Stimulated activated memory B cell treated with anti-CD40 and anti-IgM and Interleukin-4, amounts not matched to agents 10 μg/mL and 1 μg/mL and 100 μg/mL, for 72 hours (primary cell): ENCODE measurements around the gene MYH11.
"Not testable (repeated sequence)": the region's sequence is repeated elsewhere in the genome, so short reads cannot be mapped to it uniquely, and the experiment has no call there.

Experiments used
- ATAC-seq: fragments of 150-1000 bp; cut with Tn5 transposase; 2 replicates; pipeline ENCODE4 v1.10.0; 2021
- H3K27ac Mint-ChIP-seq: one replicate; pipeline ENCODE4 v1.8.0; 2022; ENCODE audit warnings: mild to moderate bottlenecking, mixed read lengths
- H3K27me3 Mint-ChIP-seq: one replicate; pipeline ENCODE4 v1.8.0; 2022; ENCODE audit warnings: mixed read lengths
- H3K36me3 Mint-ChIP-seq: one replicate; pipeline ENCODE4 v1.8.0; 2022; ENCODE audit warnings: mixed read lengths
- H3K4me1 Mint-ChIP-seq: one replicate; pipeline ENCODE4 v1.8.0; 2022; ENCODE audit warnings: mixed read lengths
- H3K4me3 Mint-ChIP-seq: one replicate; pipeline ENCODE4 v1.8.0; 2022; ENCODE audit warnings: mild to moderate bottlenecking, moderate library complexity, mixed read lengths
- H3K9me3 Mint-ChIP-seq: one replicate; pipeline ENCODE4 v1.8.0; 2022; ENCODE audit warnings: mixed read lengths

The MYH11 gene

DNA sequence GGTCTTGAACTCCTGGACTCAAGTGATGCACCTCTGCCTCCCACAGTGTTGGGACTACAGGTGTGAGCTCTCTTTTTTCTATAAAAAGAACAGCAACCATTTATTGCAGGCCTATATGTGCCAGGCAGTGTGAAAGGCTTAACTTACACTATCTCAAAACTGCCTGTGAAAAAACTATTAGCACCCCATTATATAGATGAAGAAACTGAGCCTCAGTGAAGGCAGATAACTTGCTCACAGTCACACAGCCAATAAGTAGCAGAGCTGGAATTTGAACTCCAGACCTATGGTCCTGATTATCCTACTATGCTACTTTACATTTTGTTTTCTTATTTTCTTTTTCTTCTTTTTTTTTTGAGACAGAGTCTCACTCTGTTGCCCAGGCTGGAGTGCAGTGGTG is 191.7 kb downstream of the MYH11 start:
- no peak for ATAC-seq
- H3K36me3 Mint-ChIP-seq: peaks cover 46% of the 10 kb centered on the region
- no peak overlapping the region for H3K27ac Mint-ChIP-seq
- H3K9me3 Mint-ChIP-seq: no peaks in the 10 kb centered on the region
- peaks cover 33% of the 10 kb centered on the region for H3K4me1 Mint-ChIP-seq
- H3K4me3 Mint-ChIP-seq: no peak overlapping the region
- no peaks in the 10 kb centered on the region for H3K27me3 Mint-ChIP-seq

- Mint-ChIP-seq H3K27ac (peak overlapping the region; percentile 8), H3K9me3 (no peaks in the 10 kb centered on the region), H3K4me3 (no peak overlapping the region), H3K36me3 (peaks cover 56% of the 10 kb centered on the region), H3K27me3 (no peaks in the 10 kb centered on the region), H3K4me1 (peaks cover 72% of the 10 kb centered on the region)
- no peak for ATAC-seq
These were observed 196.6 kb downstream of the MYH11 start for GRCh38 chr16:15660203-15660601.

DNA sequence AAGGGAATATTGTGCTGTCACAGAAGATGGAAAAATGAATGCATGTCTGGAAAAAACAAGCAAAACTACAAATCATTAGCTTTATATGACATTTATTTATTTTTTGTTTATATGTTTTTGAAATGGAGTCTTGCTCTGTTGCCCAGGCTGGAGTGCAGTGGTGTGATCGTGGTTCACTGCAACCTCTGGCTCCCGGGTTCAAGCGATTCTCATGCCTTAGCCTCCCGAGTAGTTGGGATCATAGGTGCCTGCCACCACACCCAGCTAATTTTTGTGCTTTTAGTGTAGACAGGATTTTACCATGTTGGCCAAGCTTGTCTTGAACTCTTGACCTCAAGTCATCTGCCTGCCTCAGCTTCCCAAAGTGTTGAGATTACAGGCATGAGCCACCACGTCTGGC is 198.3 kb downstream of the MYH11 start:
- Mint-ChIP-seq H3K9me3 (no peaks in the 10 kb centered on the region), H3K27me3 (no peaks in the 10 kb centered on the region), H3K4me3 (peak overlapping the region; percentile 54), H3K4me1 (peaks cover 81% of the 10 kb centered on the region), H3K27ac (peak overlapping the region; percentile 8), H3K36me3 (peaks cover 57% of the 10 kb centered on the region)
- no peak for ATAC-seq

DNA sequence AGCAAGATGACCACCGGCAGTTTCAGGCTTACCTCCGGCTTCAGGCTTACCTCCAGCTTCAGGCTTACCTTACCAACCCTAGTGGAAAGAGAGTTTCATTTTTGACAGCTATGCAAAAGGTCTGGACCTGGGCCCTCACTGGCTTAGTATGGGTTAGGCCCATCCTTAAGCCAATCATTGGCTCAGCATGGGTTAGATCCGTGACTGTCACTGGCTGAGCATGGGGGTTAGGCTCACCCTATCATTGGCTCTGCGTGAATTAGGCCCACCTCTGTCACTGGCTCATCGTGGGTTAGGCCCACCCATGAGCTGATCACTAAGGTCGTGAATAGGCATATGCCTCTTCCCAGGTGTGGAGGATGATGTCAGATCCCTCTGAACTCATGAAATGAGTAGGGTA is 198.7 kb downstream of the MYH11 start:
- Mint-ChIP-seq H3K4me3 (no peak overlapping the region), H3K36me3 (peaks cover 53% of the 10 kb centered on the region), H3K9me3 (no peaks in the 10 kb centered on the region), H3K27ac (peak overlapping the region; percentile 8), H3K4me1 (peaks cover 81% of the 10 kb centered on the region), H3K27me3 (no peaks in the 10 kb centered on the region)
- peak; percentile 66 for ATAC-seq

DNA sequence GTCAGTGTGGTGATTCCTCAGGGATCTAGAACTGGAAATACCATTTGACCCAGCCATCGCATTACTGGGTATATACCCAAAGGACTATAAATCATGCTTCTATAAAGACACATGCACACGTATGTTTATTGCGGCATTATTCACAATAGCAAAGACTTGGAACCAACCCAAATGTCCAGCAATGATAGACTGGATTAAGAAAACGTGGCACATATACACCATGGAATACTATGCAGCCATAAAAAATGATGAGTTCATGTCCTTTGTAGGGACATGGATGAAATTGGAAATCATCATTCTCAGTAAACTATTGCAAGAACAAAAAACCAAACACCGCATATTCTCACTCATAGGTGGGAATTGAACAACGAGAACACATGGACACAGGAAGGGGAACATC is 201.3 kb downstream of the MYH11 start:
- not testable (repeated sequence) for H3K27ac Mint-ChIP-seq, H3K9me3 Mint-ChIP-seq, H3K27me3 Mint-ChIP-seq, ATAC-seq, H3K4me3 Mint-ChIP-seq
- peaks cover 71% of the 10 kb centered on the region for H3K4me1 Mint-ChIP-seq
- H3K36me3 Mint-ChIP-seq: peaks cover 42% of the 10 kb centered on the region

- Mint-ChIP-seq H3K36me3 (peaks cover 39% of the 10 kb centered on the region), H3K27me3 (no peaks in the 10 kb centered on the region), H3K9me3 (no peaks in the 10 kb centered on the region), H3K27ac (no peak overlapping the region), H3K4me1 (peaks cover 64% of the 10 kb centered on the region), H3K4me3 (no peak overlapping the region)
- no peak for ATAC-seq
These were observed 202.2 kb downstream of the MYH11 start for GRCh38 chr16:15654591-15654990.

DNA sequence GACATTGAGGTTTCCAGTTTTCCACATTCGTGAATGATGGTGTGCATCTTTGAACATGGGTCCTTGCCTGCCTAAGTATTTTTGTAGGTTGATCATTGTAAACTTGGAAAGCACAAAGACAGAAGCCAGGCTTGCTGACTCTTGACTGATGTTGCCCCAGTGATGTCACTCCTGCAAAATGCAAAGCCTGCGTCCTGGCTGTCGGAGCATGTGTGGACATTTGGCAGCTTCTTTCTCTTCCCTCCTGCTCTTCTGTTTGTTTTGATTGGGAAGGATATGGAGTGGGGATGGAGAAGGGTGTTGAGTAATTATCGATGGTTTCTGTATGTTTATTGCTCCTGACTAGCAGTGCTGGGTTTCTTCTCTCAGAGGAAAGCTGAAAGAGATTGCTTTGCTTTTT is 203.6 kb downstream of the MYH11 start:
- peak overlapping the region; percentile 97 for H3K4me3 Mint-ChIP-seq
- H3K36me3 Mint-ChIP-seq: peaks cover 38% of the 10 kb centered on the region
- peak overlapping the region; percentile 22 for H3K27ac Mint-ChIP-seq
- H3K27me3 Mint-ChIP-seq: no peaks in the 10 kb centered on the region
- H3K4me1 Mint-ChIP-seq: peaks cover 55% of the 10 kb centered on the region
- H3K9me3 Mint-ChIP-seq: no peaks in the 10 kb centered on the region
- ATAC-seq: no peak
